COLO829 (cell line): ENCODE data around the gene ODAD3.
"Not testable (repeated sequence)": the region's sequence is repeated elsewhere in the genome, so short reads cannot be mapped to it uniquely, and the experiment has no call there.

Experiments used
- DNase-seq: peaks from one replicate; pipeline ENCODE4 v3.0.0; 2012; ENCODE audit warnings: low spot score

The ODAD3 gene

DNA sequence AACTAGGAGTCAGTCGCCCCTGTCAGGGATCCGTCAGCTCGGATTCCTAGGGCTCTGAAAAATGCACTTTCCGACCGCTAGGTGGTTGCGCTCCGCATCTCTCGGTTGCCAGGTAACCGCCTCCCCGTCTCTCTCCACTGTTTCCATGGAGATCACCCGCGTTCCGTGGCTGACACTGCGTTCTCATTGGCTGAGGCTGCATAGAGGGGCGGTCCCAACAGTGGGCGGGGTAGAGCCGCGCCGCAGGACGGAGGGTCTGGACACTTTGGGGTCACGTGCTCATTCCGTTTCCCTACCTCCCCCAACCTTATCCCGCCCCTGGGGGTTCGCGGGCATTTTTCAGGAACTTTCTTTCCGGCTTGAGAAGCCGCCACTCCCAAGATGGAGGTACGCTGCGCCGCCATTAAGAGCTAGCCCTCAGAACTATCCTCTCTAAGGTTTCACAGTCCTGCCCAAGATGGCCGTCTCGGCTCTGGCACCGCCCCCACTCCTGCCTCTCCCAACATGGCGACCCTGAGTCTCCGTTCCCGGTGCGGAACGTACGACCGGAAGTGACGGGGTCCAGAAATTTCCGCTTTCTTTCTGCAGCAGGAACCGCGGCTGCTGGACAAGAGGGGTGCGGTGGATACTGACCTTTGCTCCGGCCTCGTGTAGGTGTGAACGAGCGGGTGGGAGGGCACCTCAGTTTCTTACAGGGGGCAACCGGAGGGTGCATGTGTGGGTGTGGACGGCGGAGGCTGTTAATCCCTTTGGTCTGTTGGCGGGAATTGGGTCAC lies at the start of gene ODAD3, which contains the start of gene PRKCSH:
ODAD3 (minus strand) TSS at position 65 of the 776 bp plus-strand sequence. CDS start 105 bp downstream, outside the sequence.
PRKCSH (plus strand) TSS at position 579 of the 776 bp plus-strand sequence. CDS start 483 bp downstream, outside the sequence.
- peak; percentile 100 for DNase-seq

DNA sequence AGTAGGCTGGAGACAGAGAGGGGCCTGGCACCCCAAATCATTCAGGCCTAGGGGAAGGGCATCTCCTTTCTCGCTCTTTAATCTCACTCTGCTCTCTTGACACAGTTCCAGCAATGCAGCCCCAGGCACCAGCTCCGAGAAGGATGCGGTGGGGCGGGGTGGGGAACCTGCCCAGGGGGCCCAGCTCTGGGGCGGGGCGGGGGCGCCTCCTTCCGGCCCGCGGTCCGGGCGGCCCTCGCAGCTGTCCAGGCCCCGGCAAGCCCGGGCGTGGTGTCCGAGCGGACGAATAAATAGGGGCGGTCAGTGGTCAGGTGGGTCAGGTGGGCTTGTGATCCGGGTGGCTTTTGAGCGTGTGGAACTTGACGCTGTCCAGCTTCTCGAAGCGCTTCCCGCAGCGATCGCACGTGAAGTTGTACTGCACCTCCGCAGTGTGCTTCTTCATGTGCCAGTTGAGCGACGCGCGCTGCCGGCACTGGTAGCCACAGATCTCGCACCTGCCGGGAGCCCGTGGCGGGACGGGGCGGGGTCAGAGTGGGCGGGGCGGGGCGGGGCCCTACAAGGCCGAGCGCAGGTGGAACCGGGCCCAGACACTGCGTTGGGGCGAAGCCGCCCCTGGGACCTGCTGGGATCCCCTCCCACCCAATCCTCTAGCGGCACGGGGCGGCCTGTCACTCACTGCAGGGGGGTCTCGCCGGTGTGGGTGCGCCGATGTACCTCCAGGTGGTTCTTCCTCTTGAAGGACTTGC lies 48.6 kb upstream of the ODAD3 start:
- DNase-seq = no peak

DNA sequence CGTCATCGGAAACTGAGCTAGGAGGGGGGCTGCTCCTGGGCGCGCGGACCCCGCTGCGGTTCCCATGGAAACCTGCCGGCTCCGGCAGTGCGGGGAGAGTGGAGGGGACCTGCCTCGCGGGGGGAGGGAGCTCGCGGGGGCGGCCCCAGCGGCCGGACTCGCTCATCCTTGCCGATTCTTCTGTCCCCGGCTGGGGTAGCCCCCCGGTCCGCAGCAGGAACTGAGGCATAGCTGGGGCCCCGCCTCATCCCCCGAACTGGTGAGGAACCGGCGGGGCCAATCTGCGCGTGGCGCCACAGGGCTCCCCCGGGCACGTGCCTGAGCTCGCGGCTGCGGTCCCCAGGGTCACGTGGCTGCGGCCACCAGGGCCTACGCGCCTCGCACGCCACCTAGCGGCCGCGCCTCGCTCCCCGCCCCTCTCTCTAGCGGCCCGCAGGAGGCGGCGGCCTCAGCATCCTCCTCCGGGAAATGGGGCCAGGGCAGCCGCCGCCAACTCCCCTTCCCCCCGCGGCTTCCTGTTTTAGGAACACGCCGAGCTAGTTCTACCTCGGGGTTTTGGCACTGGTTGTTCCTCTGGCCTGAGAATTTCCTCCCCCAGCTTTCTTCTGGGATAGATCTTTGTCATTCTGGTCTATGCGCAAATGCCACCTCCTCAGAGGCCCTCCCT lies 47.6 kb upstream of the ODAD3 start:
- DNase-seq = peak; percentile 71

DNA sequence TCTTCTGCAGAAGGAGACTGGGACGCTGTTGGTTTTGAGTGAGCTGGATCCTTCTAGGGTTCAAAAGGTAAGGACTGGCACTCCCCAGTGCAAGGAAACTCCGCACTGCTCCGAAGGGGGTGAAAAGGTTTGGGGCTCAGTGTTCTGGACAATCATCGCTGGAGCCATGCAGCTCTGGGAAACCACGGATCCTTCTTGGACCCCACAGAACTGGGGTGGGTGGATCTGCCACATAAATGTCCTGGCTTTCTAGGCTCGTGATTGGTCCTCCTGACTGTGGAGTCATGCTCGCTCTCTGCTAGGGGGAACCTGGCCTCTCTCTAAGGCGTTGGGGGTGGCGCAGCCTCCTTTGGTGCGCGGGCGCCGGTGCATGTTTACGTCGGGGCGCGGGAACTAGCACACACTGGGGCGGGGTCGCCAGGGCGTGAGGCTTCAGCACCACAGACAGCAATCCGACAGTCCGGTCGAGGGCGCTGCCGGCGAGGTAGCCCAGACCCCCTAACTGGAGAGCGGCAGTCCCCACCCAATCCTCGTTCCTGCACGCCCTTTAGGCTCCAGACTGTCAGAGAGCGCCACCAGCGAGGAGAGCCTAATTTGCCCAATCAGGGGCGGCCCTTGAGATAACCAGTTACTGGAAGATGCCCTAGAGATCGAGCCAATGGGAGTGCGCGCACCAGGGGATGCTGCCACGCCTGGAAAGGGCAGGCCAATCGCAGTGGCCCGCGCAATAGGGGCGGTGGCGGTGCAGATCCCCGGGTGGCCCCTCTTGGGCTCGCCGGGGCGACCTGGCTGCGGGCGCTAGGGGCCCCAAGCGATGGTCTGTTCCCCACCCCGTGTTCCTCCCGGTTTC lies 46.8 kb upstream of the ODAD3 start:
- DNase-seq = peak; percentile 91

DNA sequence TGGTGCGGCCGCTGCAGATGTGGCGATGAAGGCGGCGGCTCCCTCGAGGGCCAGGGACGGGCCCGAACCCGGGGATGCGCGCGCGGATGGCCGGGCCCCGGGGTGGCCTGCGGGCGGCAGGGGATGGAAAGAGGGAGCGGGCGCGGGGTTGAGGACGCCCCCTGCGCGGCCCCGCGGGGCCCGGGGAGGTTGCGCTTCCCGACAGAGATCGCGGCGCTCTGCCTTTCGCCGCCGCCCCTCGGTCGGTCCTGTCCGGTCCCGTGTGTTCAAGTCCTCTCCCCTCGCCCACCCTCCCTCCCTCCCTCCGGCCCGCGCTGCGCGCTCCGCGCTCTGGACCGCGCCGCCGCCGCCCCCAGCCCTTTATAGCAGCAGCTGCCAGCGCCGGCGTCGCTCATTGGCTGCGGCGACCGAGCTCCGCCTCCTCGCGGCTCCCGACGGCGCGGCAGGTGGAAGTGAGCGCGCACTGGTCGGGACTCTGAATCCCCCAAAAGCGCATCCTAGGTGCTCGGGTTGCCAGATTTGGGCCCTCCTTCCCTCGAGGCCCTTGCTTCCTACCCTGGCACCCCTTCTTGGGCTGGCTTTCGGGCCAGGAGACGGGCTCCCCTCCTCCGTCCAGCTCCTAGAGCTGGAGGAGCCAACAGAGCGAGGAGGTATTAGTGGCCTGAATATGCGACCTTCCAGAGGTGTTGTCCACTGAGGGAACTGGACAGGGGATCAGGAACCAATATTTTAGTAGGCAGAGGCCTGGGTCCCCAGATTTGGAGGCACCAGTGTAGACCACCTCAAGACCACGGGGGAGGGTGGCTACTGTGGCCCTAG lies 46.0 kb upstream of the ODAD3 start, which contains the start of gene ELAVL3:
ELAVL3 (minus strand) TSS at position 332 of the 819 bp plus-strand sequence. CDS start 438 bp downstream, outside the sequence.
- no peak for DNase-seq

DNA sequence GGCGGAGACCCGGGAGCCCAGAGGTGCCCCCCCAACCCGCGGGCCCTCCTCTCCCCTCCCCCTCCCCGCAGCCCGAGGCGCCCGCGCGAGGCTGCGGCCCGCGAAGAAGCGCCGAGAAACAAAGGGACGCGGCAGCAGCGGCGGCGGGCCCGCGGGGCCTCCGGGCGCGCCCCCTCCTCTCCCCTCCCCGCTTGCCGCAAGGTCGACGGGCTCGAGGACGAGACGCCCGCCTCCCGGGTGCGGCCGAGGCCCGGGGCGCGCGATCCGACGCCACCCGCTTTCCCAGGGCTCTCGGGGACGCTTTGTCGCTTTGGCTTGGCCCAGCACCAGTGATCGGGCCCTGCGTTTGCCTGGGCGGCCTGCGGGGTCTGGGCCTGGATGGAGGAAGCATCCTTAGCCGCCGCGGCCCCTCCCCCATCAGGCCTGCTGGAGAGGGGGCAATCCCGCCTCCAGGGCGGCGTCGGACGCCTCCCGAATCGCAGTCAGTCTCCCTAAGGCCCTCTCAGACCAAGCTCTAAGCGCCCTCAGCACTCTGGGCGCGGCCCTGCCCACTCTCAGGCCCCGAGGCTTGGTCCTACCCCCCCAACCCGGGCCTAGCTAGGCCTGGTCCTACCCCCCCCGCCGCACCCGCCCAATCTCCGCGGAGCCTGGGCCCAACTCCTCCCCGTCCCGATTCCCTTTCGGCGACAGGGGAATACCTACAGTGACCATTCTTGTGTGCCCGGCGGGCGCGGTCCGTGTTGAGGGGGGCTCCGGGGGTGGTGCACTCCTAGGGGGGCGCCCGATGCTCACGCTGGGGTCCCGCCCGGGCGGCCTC lies 45.2 kb upstream of the ODAD3 start:
- DNase-seq = no peak

DNA sequence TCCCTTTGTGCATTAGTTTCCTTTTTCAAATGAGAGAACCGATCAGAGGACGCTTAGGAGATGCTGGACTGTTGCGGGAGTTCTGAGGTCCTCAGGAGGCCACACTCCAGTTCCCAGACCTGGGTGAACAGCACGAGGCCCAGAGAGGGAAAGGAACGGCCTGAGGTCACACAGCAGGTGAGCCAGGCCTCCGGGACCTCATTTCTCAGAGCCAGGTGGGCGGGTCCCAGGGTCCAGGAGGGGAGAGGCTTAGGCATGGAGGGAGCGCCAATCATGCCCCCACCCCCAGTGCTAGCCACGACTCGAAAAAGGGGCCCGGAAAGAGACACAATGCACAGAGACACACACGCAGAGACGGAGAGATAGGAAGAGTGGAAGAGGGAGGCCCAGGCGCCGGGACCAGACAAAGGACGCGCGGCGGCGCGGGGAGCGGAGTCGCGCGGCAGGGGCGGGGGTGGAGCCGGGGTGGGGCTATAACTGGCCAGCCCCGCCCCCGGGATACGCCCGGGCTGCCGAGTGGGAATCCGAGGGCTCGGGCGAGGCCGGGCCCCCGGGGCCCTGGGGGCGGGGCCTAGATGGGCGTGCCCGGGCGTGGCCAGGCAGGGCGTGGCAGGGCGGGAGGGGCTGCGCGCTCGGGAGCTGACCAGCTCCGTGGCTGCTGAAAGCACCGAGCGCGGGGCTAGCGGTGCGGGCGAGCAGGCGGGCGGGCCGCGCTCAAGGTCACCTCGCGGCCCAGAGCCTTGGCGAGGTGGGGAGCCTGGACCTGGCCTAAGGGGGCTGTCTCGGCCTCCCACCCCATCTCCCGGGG lies 44.4 kb upstream of the ODAD3 start:
- peak; percentile 78 for DNase-seq

DNA sequence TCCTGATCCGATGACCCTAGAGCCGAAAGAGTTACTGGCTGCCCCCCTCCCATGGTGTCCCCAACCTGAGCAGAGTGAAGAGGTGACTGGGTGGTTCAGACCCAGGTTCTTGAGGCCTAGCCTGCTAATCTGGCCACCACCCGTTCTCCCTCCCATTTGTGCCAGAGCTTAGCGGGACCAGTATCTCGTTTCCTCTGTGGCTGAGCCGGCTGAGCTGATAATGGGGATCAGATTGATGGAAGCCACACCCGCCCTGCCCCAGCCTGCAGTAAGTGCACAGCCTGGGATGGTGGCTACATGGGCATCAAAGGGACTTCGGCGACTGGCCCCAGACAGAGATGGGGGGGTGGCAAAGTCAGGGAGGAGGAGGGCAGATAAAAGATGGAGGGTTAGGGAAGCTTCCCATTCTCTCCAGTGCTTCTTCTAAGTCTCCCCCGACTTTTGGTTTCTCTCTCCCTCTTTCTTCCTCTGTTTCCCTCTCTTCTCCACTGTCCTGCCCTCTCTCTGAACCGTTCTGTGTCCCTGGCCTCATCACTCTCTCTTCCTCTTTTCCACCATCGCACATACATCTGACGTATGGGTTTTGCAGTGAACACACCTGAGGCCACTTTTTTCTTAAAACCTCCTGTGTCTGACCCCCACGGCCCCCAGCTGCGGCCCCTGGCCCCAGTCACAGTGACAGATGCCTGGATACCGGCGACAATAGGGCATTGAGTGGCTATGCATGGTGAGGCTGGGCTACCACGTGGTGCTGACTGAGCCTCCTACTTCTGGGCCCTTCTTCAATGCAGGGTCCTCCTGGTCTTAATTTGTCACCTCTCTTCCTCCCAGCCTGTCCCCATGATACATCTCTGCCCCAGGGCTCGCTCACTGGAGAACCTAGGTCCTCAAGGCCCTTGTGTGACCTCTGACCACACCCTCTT lies 43.5 kb upstream of the ODAD3 start:
- DNase-seq = no peak

DNA sequence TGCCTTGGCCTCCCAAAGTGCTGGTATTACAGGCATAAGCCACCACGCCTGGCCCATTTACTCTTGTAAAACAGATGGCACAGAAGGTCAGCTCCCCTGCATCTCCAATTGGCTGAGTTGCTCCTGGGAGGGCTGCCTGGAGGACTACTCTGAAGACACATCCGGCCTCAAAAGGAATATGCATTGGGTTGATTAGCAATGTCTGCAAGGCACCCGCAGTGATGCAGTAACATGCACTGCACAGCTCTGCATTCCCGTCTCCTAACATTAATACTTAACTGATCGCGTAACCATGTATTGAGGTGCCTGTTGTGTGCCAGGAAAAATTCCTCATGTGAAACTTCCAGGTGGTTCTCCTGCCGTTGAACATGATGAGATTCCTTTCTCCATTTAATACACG lies 40.9 kb upstream of the ODAD3 start:
- no peak for DNase-seq

DNA sequence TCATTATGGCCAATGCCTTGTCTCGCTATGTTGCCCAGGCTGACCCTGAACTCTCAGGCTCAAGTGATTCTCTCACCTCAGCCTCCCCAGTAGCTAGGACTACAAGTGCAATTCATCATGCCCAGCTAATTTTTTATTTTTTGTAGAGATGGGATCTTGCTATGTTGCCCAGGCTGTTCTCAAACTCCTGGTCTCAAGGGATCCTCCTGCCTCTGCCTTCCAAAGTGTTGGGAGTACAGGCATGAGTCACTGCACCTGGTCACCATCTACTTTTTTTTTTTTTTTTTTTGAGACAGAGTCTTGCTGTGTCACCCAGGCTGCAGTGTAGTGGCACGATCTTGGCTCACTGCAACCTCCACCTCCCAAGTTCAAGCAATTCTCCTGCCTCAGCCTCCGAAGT lies 40.4 kb upstream of the ODAD3 start:
- DNase-seq = not testable (repeated sequence)

DNA sequence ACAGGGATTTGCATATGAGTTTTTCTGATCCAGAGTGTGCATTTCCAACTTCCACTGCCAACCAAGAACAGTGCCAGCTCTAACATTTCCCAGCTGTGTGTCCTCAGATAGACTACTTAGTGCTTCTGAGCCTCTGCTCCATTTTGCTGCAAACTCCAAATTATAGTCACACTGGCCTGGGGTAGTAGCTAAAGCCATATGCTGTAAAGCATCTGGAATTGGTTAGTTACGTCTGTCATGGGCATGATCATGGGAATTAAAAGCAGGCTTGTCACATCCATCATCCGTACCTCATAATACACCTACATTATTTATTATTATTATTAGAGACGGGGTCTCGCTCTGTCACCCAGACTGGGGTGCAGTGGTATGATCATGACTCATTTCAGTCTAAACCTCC lies 38.8 kb upstream of the ODAD3 start:
- DNase-seq = no peak

DNA sequence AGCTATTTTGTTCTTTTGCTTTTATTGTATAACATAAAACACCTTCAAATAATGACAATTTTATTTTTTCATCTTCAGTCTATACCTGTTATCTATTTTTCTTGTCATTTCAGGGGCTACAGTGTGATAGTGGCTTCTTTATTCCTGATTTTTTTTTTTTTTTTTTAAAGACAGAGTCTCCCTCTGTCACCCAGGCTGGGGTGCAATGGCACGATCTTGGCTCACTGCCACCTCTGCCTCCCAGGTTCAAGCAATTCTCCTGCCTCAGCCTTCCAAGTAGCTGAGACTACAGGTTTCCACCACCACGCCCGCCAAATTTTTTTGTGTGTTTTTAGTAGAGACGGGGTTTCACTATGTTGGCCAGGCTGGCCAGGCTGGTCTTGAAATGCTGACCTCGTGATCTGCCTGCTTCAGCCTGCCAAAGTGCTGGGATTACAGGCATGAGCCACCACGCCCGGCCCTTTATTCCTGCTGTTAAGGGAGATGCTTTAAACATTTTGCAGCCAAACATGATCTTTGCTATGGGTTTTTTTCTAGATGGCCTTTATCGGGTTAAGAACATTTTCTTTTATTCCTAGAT lies 33.4 kb upstream of the ODAD3 start:
- DNase-seq = not testable (repeated sequence)

DNA sequence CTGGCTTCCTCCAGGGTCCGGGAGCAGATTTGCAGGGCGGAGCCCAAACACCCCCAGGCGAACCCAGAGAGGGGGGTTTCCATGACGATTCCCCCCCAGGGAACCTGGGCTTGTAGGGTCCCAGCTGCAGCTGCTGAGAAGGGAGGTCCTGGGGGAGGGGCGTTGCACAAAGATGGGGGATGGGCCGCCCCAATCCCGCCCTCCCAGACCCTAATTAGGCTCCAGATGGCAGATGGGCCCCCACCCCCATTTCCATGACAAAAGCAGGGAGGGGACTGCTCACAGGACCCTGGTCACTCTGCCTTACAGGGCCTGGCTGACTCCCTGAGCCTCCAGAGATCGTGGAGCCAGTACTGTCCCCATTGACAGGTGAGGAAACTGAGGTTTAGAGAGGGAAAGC lies 30.7 kb upstream of the ODAD3 start:
- no peak for DNase-seq

DNA sequence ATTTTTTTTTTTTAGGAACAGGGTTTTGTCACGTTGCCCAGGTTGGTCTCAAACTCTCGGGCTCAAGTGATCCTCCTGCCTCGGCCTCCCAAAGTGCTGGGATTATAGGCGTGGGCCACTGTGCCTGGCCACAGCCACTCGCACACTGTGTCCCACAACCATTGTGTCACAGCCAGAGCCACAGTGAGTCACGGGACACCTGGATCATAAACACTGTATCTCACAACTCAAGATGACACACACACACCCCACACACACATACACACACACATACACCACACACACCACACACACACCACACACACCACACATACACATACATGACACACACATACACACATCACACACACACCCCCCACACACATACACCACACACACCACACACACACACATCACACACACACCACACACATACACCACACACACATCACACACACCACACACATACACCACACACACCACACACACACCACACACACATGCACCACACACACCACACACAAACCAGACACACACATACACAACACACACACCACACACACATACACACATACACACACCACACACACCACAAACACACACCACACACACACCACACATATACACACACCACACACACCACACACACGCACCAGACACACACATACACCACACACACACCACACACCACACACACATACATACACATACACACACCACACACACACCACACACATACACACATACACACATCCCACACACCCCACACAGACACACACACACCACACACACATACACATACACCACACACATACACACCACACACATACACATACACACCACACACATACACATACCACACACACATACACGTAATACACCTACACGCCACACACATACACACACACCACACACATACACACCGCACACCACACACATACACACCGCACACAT lies 29.7 kb upstream of the ODAD3 start:
- no peak for DNase-seq

DNA sequence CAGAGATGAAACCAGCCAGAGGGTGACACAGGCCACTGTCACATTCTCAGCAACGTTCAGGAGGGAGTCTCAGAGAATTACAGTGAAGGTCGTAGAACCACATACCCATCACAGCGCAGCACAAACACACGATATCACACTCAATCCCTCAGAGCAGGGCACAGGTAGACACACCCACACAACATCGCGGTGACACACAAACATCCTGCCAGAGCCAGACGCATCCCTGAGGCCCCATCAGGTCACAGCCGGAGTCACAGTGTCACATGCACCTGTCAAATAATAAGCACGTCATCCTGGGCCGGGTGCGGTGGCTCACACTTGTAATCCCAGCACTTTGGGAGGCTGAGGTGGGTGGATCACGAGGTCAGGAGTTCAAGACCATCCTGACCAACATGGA lies 28.5 kb upstream of the ODAD3 start:
- DNase-seq = no peak

DNA sequence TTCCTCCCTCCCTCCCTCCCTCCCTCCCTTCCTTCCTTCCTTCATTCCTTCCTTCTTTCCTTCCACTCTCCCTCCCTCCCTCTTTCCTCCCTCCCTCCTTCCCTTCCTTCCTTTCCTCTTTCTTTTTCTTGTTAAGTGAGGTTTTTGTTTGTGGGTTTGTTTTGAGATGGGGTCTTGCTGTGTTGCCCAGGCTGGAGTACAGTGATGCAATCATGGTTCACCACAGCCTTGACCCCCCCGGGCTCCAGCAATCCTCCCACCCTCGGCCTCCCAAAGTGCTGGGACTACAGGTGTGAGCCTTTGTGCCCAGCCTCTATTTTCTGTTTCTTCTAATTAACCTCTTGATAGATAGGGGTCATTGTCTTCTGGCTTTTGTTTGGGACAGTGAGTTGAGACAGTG lies 26.5 kb upstream of the ODAD3 start:
- DNase-seq = no peak
